GM15510 (cell line): ENCODE data around the gene NBDY.

Experiments
- POLR2A ChIP-seq: IDR thresholded peaks from 3 replicates; pipeline ENCODE4 v1.6.1; 2011; ENCODE audit warnings: borderline replicate concordance; ENCODE audit not compliant: insufficient read length; ENCODE audit errors: extremely low read depth

The NBDY gene

GRCh38 chrX:56798339-56798711 lies 69.3 kb downstream of the NBDY start:
- no peak for TF ChIP-seq POLR2A

- TF ChIP-seq POLR2A: no peak
Observed at GRCh38 chrX:56798866-56799758, 70.1 kb downstream of the NBDY start.

DNA sequence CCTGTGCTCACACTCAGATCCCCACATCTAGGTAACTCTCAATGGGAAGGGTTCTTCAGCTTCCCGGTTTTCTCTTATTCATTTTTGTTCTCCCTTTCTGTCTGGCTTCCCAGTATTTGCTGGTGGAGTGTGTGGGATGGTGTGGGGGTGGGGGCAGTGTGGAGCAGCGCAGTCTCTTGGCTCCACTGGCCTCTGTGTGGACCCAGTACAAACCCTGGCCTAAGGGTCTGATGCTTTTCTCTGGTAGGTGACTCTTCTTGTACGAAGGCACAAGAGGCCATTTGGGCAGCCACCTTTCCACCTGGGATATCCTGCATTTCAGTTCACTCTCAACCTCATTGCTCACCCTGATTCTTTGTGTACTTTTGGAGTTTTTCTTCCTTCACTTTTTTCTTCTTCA lies 71.3 kb downstream of the NBDY start:
- TF ChIP-seq POLR2A: no peak

- no peak for TF ChIP-seq POLR2A
Observed at GRCh38 chrX:56800801-56801200, 71.8 kb downstream of the NBDY start.

- TF ChIP-seq POLR2A: no peak
Observed at GRCh38 chrX:56802428-56802827, 73.4 kb downstream of the NBDY start.

DNA sequence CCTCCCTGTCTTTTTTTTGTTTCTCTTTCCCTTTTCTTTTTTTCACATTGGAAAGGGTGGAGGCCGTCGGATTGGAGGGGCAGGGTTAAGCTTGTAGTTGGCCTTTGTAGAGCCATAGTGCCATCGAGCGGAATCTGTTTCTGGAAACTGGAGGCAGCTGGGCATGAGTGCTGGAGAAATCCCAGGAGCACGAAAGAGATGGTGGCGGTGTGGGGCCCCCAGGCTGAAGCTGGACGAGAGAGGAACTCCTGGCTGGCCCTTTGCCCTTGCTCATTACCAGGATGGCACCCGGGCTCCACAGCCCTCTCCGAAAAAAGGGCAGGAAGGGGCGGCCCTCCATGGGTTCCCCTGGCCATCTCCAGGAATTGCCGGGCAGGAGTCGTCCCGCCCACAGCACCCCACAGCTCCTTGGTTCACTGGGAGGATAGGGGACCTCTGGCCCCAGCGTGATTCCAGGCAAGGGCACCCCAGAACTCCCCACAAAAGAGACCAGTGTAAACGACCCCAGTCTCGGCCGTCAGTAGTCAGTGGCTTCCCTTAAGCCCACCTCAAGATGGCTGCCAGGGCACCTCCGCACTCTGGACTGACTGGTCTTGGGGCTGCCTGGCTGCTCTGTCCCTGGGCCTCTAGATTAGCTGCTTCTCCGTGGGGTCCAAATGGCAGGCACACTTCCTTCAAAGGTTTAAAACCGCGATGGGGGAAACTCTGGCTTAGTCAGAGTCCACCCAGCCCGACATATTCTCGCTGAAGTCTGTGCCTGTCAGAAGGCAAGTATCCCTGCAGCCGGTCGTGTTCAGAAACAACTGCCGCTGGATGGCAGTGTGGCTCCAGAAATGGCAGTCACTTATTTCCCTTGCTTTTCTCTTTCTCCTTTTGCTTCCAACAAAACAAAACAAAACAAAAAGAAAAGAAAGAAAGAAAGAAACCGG lies 74.1 kb downstream of the NBDY start:
- TF ChIP-seq POLR2A: no peak

- TF ChIP-seq POLR2A: no peak
Observed at GRCh38 chrX:56803850-56804681, 75.0 kb downstream of the NBDY start.

GRCh38 chrX:56804867-56805266 lies 75.8 kb downstream of the NBDY start:
- TF ChIP-seq POLR2A: no peak

GRCh38 chrX:56805399-56805798 lies 76.4 kb downstream of the NBDY start:
- TF ChIP-seq POLR2A: no peak

- no peak for TF ChIP-seq POLR2A
Observed at GRCh38 chrX:56811599-56811998, 82.6 kb downstream of the NBDY start.

GRCh38 chrX:56812515-56813105 lies 83.6 kb downstream of the NBDY start:
- TF ChIP-seq POLR2A: no peak

- no peak for TF ChIP-seq POLR2A
Observed at GRCh38 chrX:56813318-56813837, 84.3 kb downstream of the NBDY start.

DNA sequence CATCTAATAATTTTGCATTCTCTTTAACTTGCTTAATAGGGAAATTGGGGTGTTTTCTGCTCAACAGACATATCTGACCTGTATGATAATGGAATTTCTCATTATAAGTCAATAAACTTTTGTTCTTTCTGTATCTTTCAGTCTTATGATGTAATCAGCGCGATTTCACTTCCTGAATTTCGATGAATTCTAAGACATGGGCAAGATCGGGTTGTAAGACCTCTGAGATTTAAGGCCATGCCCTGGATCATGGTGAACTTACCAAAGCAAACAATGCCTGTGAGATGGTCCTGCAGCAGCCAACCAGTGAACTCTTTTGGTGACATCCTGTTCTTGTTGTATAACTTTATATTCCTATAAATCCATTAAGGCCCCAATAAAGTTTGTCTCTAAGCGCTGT lies 88.1 kb downstream of the NBDY start:
- TF ChIP-seq POLR2A: no peak

DNA sequence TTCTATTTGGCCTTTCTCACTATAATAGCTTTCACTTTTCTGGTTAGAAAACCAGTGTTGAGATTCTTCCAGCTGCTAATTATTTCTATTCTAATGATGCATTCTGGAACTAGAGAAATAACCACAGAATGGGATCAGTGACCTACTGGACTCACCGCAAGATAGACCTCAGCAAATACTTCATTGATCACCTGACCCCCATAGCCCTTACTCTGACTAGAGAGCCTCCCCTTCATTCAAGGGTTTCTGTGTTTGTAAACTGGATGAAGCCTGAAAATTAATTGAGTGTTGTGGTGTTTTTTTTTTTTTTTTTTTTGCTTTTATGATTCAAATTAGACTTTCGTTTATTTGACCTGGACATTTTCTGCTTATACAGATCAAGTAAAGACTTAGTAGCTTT lies 97.0 kb downstream of the NBDY start:
- no peak for TF ChIP-seq POLR2A
